NCI-H226 (cell line): ENCODE results near the gene CEPT1.
A peak's percentile ranks its signal among the peaks of the same experiment; 100 is the strongest.
"Not testable (repeated sequence)": the region's sequence is repeated elsewhere in the genome, so short reads cannot be mapped to it uniquely, and the experiment has no call there.

Experiments
- DNase-seq: peaks from one replicate; pipeline ENCODE4 v3.0.0-alpha.2; 2015

Gene CEPT1

DNA sequence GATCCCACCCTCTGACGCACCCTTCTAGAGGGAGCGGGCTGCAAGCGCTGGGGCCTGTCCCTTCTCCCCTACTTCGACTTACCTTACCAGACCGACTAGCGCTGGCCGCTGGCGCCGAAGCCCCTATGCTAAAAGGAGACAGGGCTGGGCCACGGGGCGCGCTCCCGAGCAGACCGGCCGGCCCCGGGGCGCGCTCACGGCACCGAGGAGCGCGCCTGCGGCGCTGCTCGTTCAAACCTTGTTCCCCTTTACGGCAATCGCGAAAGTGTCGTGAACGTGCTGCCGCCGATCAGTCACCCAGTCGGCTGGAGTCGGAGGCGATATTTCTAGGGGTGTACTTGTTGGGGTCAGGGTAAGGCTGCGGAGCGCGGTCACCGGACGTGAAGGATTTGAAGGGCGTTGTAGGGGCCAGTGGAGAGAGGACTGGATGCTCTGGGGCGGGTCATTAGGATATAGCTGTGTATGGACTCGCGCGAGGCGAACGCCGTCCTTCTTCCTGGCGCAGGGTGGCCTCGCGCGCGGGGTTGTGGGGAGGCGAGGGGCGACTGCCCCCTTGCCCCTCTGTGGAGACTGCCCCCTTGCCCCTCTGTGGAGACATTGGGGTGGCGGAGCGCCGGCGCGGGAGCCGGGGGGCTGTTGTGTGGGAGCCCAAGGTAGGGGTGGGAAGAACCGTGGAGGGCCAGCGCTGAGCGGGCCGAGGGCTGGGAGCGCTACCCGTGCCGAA, at the start of gene CEPT1, which contains the start of gene DRAM2:
TSS of gene CEPT1 (plus strand) at position 268 of the 724 bp plus-strand sequence. CDS start 7,492 bp downstream, outside the sequence.
TSS of gene DRAM2 (minus strand) at position 138 of the 724 bp plus-strand sequence. CDS start 8,539 bp downstream, outside the sequence.
- peak; percentile 97 for DNase-seq

DNA sequence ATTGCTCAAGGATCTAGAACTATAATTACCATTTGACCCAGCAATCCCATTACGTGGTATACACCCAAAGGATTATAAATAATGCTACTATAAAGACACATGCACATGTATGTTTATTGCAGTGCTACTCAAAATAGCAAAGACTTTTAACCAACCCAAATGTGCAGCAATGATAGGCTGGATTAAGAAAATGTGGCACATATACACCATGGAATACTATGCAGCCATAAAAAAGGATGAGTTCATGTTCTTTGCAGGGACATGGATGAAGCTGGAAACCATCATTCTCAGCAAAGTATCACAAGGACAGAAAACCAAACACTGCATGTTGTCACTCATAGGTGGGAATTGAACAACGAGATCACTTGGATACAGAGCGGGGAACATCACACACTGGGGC, 44.6 kb upstream of the CEPT1 start:
- not testable (repeated sequence) for DNase-seq

DNA sequence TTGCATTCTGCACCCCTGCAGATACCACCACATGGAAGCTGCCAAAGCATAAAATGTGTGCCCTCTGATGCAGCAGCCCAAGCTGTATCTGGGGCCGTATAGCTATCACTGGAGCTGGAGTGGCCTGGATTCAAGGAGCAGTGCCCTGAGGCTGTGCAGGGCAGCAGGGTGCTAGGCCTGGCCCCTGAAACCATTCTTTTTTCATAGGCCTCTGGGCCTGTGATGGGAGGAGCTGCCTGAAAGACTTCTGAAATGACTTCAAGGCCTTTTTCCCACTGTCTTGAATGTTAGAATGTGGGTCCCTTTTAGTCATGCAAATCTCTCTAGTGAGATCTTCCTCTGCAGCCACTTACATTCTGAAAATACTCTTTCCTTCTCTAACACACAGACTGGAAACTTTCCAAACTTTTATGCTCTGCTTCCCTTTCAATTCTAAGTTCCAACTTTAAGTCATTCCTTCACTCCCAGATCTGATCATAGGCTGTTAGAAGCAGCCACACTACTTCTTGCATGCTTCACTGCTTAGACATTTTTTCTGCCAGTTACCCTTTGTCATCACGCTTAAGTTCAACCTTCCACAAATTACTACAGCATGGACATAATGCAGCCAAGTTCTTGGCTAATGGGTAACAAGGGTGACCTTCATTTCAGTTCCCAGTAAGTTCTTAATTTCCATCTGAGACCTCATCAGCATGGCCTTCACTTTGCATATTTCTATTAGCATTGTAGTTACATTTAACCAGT, 42.5 kb upstream of the CEPT1 start:
- no peak for DNase-seq

- no peak for DNase-seq
Measured at GRCh38 chr1:111099289-111099688, 40.7 kb upstream of the CEPT1 start.

- DNase-seq = peak; percentile 56
Measured at GRCh38 chr1:111101854-111102642, 38.0 kb upstream of the CEPT1 start.

DNA sequence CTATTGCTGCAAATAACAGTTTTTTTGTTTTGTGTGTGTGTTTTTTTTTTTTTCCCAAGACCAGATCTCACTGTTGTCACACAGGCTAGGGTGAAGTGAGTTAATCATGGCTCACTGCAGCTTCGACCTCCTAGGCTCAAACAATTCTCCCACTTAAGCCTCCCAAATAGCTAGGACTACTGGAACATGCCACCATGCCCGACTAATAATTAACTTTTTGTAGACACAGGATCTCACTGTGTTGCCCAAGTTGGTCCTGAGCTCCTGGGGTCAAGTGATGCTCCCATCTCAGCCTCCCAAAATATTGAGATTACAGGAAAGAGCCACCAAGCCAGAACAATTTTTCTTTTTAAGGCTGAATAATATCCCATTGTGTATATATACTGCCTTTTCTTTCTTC, 35.0 kb upstream of the CEPT1 start:
- no peak for DNase-seq

DNA sequence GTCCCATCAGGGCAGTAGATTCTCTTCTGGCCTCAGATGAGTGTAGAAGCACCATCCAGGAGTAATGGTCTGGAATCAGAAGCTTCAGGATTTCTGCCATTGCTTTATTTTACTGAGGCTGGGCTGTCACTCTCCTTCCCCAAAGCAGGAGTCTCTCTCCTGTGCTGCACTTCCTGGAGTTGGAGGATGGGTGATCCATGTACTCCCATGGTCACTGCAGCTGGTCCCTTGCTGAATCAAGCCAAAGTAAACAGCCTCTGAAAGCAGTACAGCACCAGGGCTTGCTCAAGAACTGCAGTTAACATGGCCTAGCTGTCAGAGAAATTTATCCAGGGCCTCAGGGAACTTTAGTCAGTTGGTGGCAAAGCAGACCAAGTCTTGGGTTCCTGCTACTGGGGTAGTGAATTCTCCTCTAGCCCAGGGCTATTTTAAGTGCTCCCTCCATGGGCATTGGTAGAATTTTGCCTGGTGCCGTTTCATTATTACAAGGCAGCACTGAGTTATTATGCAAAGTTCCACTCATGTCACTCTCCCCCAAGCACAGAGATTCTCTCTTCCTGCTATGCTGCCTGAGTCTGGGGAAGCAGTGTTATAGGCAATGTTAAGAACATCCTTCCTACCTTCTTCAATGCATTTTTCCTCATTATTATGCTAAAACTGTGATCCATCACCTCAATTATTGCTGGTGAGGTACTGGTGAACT, 29.7 kb upstream of the CEPT1 start:
- DNase-seq = no peak

GRCh38 chr1:111116496-111116895, 23.5 kb upstream of the CEPT1 start:
- DNase-seq = no peak

GRCh38 chr1:111126354-111126753, 13.7 kb upstream of the CEPT1 start:
- DNase-seq = no peak

DNA sequence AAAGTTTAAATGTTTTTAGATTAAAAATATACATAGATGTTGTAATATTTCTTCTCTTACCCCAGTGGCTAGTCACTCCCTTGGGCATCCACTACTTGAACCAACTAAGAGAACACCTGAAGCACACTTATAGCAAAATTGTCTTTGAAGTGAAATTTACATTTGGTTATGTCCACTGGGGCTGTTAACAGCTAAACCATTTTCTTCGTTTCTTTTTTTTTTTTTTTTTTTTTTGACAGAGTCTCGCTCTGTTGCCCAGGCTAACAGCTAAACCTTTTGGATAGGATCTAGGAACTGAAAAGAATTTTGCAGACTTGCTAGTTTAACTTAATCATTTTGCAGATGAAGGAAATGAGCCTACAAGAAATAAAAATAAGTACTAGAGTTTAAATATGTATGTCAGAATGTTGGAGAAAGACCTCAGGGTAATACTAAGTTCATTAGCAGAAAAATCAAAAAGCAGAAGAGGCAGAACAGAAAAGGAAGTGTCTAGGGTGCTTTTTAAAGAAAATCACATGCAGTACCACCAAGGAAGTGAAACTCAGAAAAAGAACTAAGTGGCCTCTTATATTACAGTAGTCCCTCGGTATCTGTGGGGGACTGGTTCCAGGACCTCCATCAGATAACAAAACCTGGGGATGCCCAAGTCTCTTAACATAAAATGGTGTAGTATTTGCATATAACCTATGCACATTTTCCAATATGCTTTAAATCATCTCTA, 11.9 kb upstream of the CEPT1 start:
- no peak for DNase-seq

GRCh38 chr1:111129376-111129775, 10.6 kb upstream of the CEPT1 start:
- no peak for DNase-seq

DNA sequence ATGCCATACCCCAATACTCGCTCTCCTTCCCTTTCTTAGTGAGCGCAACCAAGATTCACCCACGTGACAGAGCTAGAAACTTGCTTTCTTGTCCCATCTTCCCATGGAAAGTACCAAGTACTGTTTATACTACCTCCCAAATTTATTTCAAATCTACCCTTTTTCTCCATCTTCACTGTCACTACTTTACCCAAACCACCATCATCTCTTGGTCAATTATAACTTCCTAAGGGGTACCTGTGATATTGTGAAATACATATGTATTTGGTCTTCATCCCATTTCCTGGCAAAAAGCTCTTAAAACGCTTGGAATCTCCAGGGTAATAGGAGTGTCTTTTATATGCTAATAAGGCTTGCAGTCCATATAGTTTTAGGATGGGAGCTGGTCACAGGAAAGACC, 8.3 kb upstream of the CEPT1 start:
- no peak for DNase-seq

- no peak for DNase-seq
Measured at GRCh38 chr1:111133866-111134265, 6.2 kb upstream of the CEPT1 start.

GRCh38 chr1:111139324-111139955, 583 bp upstream of the CEPT1 start:
- DNase-seq = peak; percentile 63

DNA sequence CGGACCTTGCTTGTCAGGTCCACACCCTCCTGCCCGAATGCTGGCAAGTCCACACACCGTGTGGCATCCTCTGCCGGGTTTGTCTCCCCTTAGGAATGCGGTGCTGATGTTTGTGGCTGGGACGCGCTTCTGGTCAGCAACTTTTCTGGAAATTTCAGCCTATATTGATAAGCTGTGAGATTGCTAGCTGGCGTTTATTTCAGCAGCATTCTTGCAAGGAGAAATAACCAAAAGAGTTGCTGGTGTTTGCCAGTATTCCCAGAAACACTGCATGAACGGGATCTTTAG, 601 bp downstream of the CEPT1 start:
- DNase-seq = peak; percentile 48

DNA sequence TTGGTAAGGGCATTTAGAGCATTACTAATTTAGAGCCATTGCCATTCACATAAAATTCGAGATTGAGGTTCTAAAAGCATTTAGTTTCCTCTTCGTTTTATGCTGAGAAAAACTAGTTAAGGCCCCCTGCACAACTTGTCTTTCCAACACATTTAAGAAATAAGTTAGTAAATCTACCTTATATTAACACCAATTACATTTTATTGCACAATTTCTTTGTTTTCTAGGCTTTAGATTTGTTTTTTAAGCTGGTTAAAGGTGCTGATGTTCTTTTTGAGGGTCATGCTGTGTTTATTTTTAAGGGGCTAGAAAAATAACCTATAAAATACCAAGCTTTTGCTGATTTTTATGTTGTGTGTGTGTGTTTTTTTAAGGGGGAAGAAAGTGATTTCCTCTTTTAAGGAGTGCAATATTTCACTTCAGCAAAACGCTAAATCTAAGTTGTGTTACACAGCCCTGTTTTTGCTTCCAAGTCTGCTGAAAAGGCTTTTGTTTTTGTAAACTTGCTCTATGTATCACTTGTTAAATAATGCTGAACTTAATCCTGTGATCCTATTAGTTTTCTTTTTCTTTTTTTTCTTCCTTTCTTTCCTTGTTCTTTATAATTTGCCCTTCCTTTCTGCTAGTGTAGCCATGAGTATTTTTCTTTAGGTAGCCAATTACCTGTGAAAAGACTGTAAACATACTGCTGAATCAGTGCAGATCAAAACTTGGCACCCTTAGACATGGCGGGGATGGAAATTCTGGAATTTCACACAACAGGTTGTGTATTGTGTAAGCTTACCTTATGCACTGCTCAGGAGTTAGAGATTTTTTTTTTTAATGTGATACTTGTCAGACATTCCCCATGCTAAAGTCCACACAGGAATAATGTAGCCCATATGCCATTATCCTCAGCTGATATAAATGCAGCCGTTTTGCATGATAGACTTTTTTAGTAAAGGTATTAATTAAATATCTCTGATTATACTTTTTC, 1.5 kb downstream of the CEPT1 start:
- DNase-seq = no peak

DNA sequence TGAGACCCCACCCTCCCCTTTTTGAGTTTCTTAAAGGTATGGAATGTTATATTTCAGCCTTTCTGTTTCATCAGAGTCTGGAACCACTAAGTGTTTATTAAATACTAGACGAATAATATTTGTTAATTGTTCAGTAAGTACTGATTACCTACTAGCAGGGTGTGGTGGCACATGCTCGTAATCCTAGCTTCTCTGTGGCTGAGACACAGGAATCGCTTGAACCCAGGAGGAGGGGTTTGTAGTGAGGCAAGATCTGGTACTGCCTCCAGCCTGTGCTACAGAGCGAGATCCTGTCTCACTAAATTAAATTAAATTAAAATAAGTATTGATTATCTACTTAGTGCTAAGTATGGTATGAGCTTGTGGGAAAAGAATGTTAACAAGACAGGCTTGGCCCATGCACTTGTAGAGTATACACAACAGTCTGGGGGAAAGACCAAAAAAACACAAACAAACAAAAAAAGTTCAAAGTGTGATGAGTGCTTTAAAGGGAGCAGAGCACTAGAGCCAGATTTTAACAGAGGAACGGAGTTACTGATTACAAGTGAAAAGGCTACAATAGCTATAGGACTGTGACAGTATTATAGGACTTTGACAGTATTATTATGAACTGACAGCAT, 2.4 kb downstream of the CEPT1 start:
- DNase-seq = no peak

DNA sequence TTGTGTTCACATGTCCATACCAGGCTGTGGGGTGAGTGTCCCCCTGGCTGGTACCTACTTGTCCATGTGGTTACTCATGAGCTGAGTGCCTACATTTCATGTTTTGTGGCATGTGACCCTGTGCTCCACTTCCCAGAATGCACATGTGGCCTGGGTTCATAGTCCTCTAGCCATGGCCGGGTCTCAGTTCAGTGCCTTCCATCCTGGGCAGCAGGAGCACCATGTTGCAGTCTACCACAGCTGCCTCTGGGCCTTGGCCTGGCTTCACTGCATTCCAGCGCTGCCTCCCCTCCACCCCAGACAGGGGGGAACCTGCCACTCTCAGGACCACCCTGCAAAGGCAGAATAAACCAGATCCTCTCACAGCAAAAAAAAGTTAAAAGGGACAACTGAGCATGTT, 5.5 kb downstream of the CEPT1 start:
- no peak for DNase-seq

DNA sequence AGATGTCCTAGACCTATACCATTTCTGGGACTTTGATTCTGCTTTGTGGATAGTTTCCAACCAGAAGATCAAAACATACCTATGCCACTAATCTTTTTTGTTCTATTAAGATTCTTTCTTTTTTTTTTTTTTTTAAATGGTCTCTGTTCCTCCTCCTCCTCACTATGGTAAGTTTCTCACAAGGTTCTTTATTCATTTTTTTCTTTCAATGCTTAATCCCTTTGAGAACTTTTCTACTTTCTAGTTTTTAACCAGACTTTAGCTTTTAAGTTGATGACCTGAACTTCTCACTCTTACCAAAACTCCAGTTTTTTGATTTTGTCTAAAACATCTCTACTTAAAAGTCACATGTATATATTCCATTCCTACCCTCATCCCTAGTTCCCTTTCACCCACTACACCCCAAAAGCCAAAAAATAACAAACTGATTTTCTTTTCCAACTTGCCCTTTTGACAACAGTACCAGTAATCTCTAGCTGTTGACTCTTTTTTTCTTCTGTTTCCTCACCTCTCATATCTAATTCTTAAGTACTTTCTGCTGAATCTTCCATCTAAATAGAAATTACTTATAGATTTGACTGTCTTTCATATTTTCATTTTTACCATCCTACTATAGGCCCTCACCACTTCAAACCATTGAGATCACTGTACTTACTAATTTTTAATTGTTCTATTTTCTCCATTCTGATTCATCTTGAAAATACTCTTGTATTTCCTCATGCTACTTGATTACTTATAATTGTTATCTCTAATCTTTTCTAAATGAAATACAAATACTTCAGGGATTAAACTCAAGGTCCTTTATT, 6.1 kb downstream of the CEPT1 start:
- DNase-seq = no peak
